Thyroid gland (tissue), 4 donors: Measurements from ENCODE around the gene PHKG2. TPM values are rescaled to one million over a fixed set of nuclear protein-coding genes. Genes with fewer than 3 reads are reported as not detected.

Experiments
- DNase-seq, 2 donors: peaks; one replicate each; pipeline ENCODE4 v3.0.0-alpha.2; 2019
- H3K27ac ChIP-seq, 3 donors: fragments of 200-600 bp; sonication (generic); 1 replicate in 2 of 3; 2 replicates in 1 of 3; pipeline ENCODE4 v1.5.1; 2016 to 2019; ENCODE audit warnings: mild to moderate bottlenecking in 1 of 3, moderate library complexity in 1 of 3
- H3K27me3 ChIP-seq: fragments of 200-600 bp; sonication (generic); one replicate; pipeline ENCODE4 v1.5.1; 2019
- H3K36me3 ChIP-seq, 2 donors: fragments of 200-600 bp; sonication (generic); one replicate each; pipeline ENCODE4 v1.5.1; 2016 to 2019
- H3K4me1 ChIP-seq, 2 donors: fragments of 200-600 bp; sonication (generic); one replicate each; pipeline ENCODE4 v1.5.1; 2017 to 2019
- H3K4me3 ChIP-seq, 3 donors: fragments of 200-600 bp; sonication (generic); replicated peaks in 1 of 3; 1 replicate in 2 of 3; 2 replicates in 1 of 3; pipeline ENCODE4 v1.5.1; 2016; ENCODE audit warnings: mild to moderate bottlenecking in 1 of 3
- H3K9me3 ChIP-seq: fragments of 200-600 bp; sonication (generic); one replicate; pipeline ENCODE4 v1.5.1; 2017
- CTCF ChIP-seq, 6 experiments: fragments of 200-600 bp in 3 of 6; fragments of 450-650 bp in 3 of 6; sonication (generic) in 3 of 6; IDR thresholded peaks; one replicate each; pipeline ENCODE4 v1.5.1; 2016 to 2019; ENCODE audit warnings: antibody characterized with exemption in 6 of 6, mild to moderate bottlenecking in 2 of 6, inconsistent platforms in 1 of 6, moderate library complexity in 1 of 6
- POLR2A ChIP-seq, 2 donors: fragments of 450-650 bp; IDR thresholded peaks; one replicate each; pipeline ENCODE4 v1.6.1; 2017; ENCODE audit warnings: antibody characterized with exemption in 2 of 2, mild to moderate bottlenecking in 2 of 2, moderate library complexity in 1 of 2
- WGBS, 2 donors: methylation state at CpG; one replicate each; pipeline ENCODE4 v1.1.5; 2017; 5-methylcytosine and 5-hydroxymethylcytosine counted together
- intact Hi-C: fragments of 100-400 bp; cut with DNase I; formaldehyde crosslinking; loops from one replicate; pipeline ENCODE4 v1.15.1; 2023
- total RNA-seq, 4 donors: library from RNA; depleted of rRNA; stranded (reverse); fragments of >200 nt; gene quantifications; one replicate each; pipeline ENCODE4 v1.2.3, GENCODE V29; 2016

PHKG2 gene
- total RNA-seq, 4 donors from 2014 or later, result 28.1 to 52.8 (median 42.3) TPM

- 95 to 97% methylated on average over 7 to 8 of the region's 11 CpGs for WGBS, 2 donors
- Histone ChIP-seq H3K27me3 (no peaks in the 10 kb centered on the region), H3K4me1 (peaks cover 28 to 38% of the 10 kb centered on the region in 2 donors), H3K9me3 (no peaks in the 10 kb centered on the region), H3K4me3 (no peak overlapping the region), H3K27ac (no peak overlapping the region), H3K36me3 (peaks cover 13 to 15% of the 10 kb centered on the region in 2 donors)
- no peak for DNase-seq
- TF ChIP-seq CTCF (IDR thresholded peaks at IDR 0.05), result no peak
- no peak for TF ChIP-seq POLR2A (IDR thresholded peaks at IDR 0.05)
- intact Hi-C loops, result no loop called here
These were observed 4.5 kb upstream of the PHKG2 start for GRCh38 chr16:30743716-30744115.

GRCh38 chr16:30744183-30744582 is 4.0 kb upstream of the PHKG2 start:
- H3K4me3 ChIP-seq, result no peak overlapping the region
- intact Hi-C loops, result no loop called here
- TF ChIP-seq POLR2A (IDR thresholded peaks at IDR 0.05), result no peak
- TF ChIP-seq CTCF (IDR thresholded peaks at IDR 0.05), result no peak
- peaks cover 8 to 11% of the 10 kb centered on the region in 2 donors for H3K36me3 ChIP-seq
- no peaks in the 10 kb centered on the region for H3K27me3 ChIP-seq
- peak overlapping the region in 1 of 3 donors; percentile 12 for H3K27ac ChIP-seq
- H3K4me1 ChIP-seq, result peaks cover 28 to 38% of the 10 kb centered on the region in 2 donors
- 86% methylated on average over 2 of the region's 2 CpGs for WGBS, 2 donors
- DNase-seq, result no peak
- no peaks in the 10 kb centered on the region for H3K9me3 ChIP-seq

GRCh38 chr16:30745082-30745481 is 3.1 kb upstream of the PHKG2 start:
- H3K27me3 ChIP-seq, result no peaks in the 10 kb centered on the region
- H3K4me3 ChIP-seq, result no peak overlapping the region
- TF ChIP-seq POLR2A (IDR thresholded peaks at IDR 0.05) (no peak), CTCF (IDR thresholded peaks at IDR 0.05) (no peak)
- DNase-seq, result no peak
- peaks cover 22 to 29% of the 10 kb centered on the region in 2 donors for H3K4me1 ChIP-seq
- H3K27ac ChIP-seq, result no peak overlapping the region
- peaks cover 3 to 6% of the 10 kb centered on the region in 2 donors for H3K36me3 ChIP-seq
- 88 to 89% methylated on average over 2 of the region's 2 CpGs for WGBS, 2 donors
- H3K9me3 ChIP-seq, result no peaks in the 10 kb centered on the region
- intact Hi-C loops, result no loop called here

GRCh38 chr16:30746638-30747175 is 1.5 kb upstream of the PHKG2 start:
- WGBS, 2 donors, result 92 to 95% methylated on average over 9 of the region's 9 CpGs
- H3K27me3 ChIP-seq, result no peaks in the 10 kb centered on the region
- no peaks in the 10 kb centered on the region for H3K9me3 ChIP-seq
- H3K36me3 ChIP-seq, result peaks cover 10 to 15% of the 10 kb centered on the region in 2 donors
- no peak for DNase-seq
- TF ChIP-seq POLR2A (IDR thresholded peaks at IDR 0.05) (no peak), CTCF (IDR thresholded peaks at IDR 0.05) (no peak)
- H3K4me3 ChIP-seq, result no peak overlapping the region
- intact Hi-C loops, result no loop called here
- H3K27ac ChIP-seq, result no peak overlapping the region
- H3K4me1 ChIP-seq, result peaks cover 8 to 13% of the 10 kb centered on the region in 2 donors

GRCh38 chr16:30747331-30747730 is 894 bp upstream of the PHKG2 start:
- 55 to 59% methylated on average over 3 of the region's 3 CpGs for WGBS, 2 donors
- no peaks in the 10 kb centered on the region for H3K9me3 ChIP-seq
- intact Hi-C loops, result no loop called here
- H3K36me3 ChIP-seq, result peaks cover 10 to 15% of the 10 kb centered on the region in 2 donors
- no peak overlapping the region for H3K4me3 ChIP-seq
- TF ChIP-seq POLR2A (IDR thresholded peaks at IDR 0.05) (no peak), CTCF (IDR thresholded peaks at IDR 0.05) (no peak)
- peaks cover 3 to 6% of the 10 kb centered on the region in 2 donors for H3K4me1 ChIP-seq
- no peak for DNase-seq
- H3K27me3 ChIP-seq, result no peaks in the 10 kb centered on the region
- peak overlapping the region in 1 of 3 donors; percentile 47 for H3K27ac ChIP-seq
